HepG2 (cell line): ENCODE data around the gene DMXL1. TPM values are rescaled to one million over a fixed set of nuclear protein-coding genes. Genes with fewer than 3 reads are reported as not detected.
A peak's percentile ranks its signal among the peaks of the same experiment; 100 is the strongest.

Experiments used
- ASH2L ChIP-seq: fragments of 300-600, 200-600 bp; sonication (generic); IDR thresholded peaks from 2 replicates; pipeline ENCODE4 v1.7.0; 2017; ENCODE audit warnings: low read depth, mild to moderate bottlenecking, moderate library complexity, mixed read lengths, low read length; ENCODE audit not compliant: insufficient read length
- ATF1 ChIP-seq: IDR thresholded peaks from 2 replicates; pipeline ENCODE4 v1.6.1; 2016; ENCODE audit warnings: mild to moderate bottlenecking, control low read depth
- CHD2 ChIP-seq: IDR thresholded peaks from 2 replicates; pipeline ENCODE4 v1.6.1; 2011; ENCODE audit warnings: low read depth, low read length, improper control_type of control experiment
- DMAP1 ChIP-seq: IDR thresholded peaks from 2 replicates; pipeline ENCODE4 v1.6.1; 2016
- GATA4 ChIP-seq: sonication (generic); IDR thresholded peaks from 2 replicates; pipeline ENCODE4 v1.6.1; 2016; ENCODE audit warnings: antibody characterized with exemption, low read depth, borderline replicate concordance
- GATAD1 ChIP-seq: IDR thresholded peaks from 2 replicates; pipeline ENCODE4 v1.6.1; 2016; ENCODE audit warnings: missing genetic modification reagents, missing compliant biosample characterization
- KDM6A ChIP-seq: IDR thresholded peaks from 2 replicates; pipeline ENCODE4 v1.6.1; 2016; ENCODE audit warnings: low read depth
- MYNN ChIP-seq: sonication (generic); formaldehyde crosslinking; IDR thresholded peaks from 2 replicates; pipeline ENCODE4 v1.4.0; 2020; ENCODE audit warnings: mild to moderate bottlenecking, low read depth, missing genetic modification reagents
- NFIB ChIP-seq: sonication (generic); formaldehyde crosslinking; IDR thresholded peaks from 2 replicates; pipeline ENCODE4 v1.9.0; 2021; ENCODE audit warnings: missing genetic modification reagents, mild to moderate bottlenecking, borderline replicate concordance
- RXRB ChIP-seq: IDR thresholded peaks from 2 replicates; pipeline ENCODE4 v1.6.1; 2016; ENCODE audit warnings: borderline replicate concordance, missing genetic modification reagents, missing compliant biosample characterization
- THAP7 ChIP-seq: sonication (generic); formaldehyde crosslinking; IDR thresholded peaks from 2 replicates; pipeline ENCODE4 v1.8.1; 2023; ENCODE audit warnings: mild to moderate bottlenecking, missing genetic modification reagents
- WIZ ChIP-seq: sonication (generic); formaldehyde crosslinking; IDR thresholded peaks from 2 replicates; pipeline ENCODE4 v1.5.1; 2020; ENCODE audit warnings: mild to moderate bottlenecking, missing genetic modification reagents
- ZNF446 ChIP-seq: sonication (generic); formaldehyde crosslinking; IDR thresholded peaks from 2 replicates; pipeline ENCODE4 v1.5.0; 2020; ENCODE audit warnings: mild to moderate bottlenecking, missing genetic modification reagents
- ZNF768 ChIP-seq: sonication (generic); formaldehyde crosslinking; IDR thresholded peaks from 2 replicates; pipeline ENCODE4 v1.4.0; 2020; ENCODE audit warnings: missing genetic modification reagents
- ZNF784 ChIP-seq: sonication (generic); formaldehyde crosslinking; IDR thresholded peaks from 2 replicates; pipeline ENCODE4 v1.5.1; 2020; ENCODE audit warnings: missing genetic modification reagents, mild to moderate bottlenecking, borderline replicate concordance
- polyA plus RNA-seq, 8 experiments: library from polyadenylated mRNA; depleted of rRNA in 3 of 8; stranded (reverse) in 7 of 8; unstranded in 1 of 8; fragments of >200 nt; fragmentation: Illumina TruSeq in 4 of 8; extraction: Trizol in 4 of 8; gene quantifications; 2 replicates each; pipeline versions ENCODE4 v1.2.1 to v1.2.3, GENCODE V29; 2011 to 2016; ENCODE audit warnings: low read depth in 4 of 8, missing spikeins in 1 of 8, mixed read lengths in 1 of 8; ENCODE audit not compliant: insufficient read depth in 1 of 8
- total RNA-seq, 5 experiments: library from RNA; depleted of rRNA; stranded (reverse); fragments of >200 nt; fragmentation: Illumina TruSeq; extraction: Trizol; gene quantifications; 2 replicates each; pipeline ENCODE4 v1.2.3, GENCODE V29; 2016; ENCODE audit warnings: low read depth in 1 of 5
- TF ChIP-seq, protein P1 (sequence below): sonication (generic); formaldehyde crosslinking; IDR thresholded peaks from 2 replicates; pipeline ENCODE4 v1.8.0; 2022; ENCODE audit warnings: mild to moderate bottlenecking, missing genetic modification reagents
- TF ChIP-seq, protein P2 (sequence below): sonication (generic); formaldehyde crosslinking; conservative IDR thresholded peaks from 2 replicates; pipeline ENCODE4 v1.8.0; 2022; ENCODE audit warnings: missing genetic modification reagents

The DMXL1 gene
- total and polyA plus RNA-seq, 2 of the 13 experiments (the other 11 are each of a cell fraction or from before 2014, with no cell fraction given): 6.9 to 18.6 TPM

DNA sequence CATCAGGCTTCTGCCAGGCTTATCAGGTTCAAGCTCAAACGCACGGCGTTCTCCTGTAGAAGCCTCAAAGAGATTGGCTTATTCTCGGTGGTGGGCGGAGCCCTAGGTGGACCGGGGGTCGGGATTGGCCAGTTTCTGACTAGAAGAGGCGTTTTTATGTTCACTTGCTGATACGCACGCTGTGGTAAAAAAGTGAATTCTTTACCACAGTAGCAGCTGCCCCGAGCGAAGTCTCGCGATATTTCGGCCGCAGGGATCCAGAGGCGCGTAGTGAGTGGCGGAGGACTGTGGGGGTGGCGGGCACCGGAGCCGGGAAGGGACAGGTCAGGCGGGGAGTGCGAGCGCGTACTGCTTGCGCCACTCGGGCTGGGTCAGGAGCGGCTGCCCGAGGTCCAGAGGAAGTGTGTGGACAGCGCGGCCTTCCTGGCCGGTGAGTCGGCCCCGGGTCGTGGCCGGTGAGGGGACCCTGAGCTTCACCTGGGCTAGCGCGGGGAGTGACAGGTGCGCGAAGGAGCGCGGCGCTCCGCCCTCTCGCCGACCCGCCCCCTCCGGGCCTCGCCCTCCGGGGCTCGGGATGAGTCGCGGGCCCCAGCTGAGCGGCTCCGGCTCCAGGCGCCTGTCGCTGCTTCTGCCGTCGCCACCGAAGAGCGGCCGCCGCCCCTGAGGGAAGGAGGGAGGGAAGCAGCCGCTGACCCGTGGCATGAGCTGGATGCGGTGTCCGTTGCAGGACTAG, at the start of gene DMXL1 (continued):
- TF ChIP-seq ZNF784 (CRISPR knock-in tag) (no peak; the same call in 1 of the 2 replicates), MYNN (CRISPR knock-in tag) (no peak), WIZ (CRISPR knock-in tag) (no peak), THAP7 (no peak), GATA4 (no peak), GATAD1 (CRISPR knock-in tag) (peak; percentile 79), CHD2 (peak; percentile 94), ZNF446 (peak; percentile 66; the same call in 1 of the 2 replicates), NFIB (CRISPR knock-in tag) (no peak), ATF1 (peak; percentile 88; the same call in 1 of the 2 replicates), RXRB (CRISPR knock-in tag) (no peak), KDM6A (CRISPR knock-in tag) (no peak), ZNF768 (CRISPR knock-in tag) (no peak; the same call in 1 of the 2 replicates), ASH2L (peak; percentile 88), DMAP1 (CRISPR knock-in tag) (0 out of 2 replicates have a peak, but pooled peaks have one; percentile 10)
- TF ChIP-seq, protein P1, sequence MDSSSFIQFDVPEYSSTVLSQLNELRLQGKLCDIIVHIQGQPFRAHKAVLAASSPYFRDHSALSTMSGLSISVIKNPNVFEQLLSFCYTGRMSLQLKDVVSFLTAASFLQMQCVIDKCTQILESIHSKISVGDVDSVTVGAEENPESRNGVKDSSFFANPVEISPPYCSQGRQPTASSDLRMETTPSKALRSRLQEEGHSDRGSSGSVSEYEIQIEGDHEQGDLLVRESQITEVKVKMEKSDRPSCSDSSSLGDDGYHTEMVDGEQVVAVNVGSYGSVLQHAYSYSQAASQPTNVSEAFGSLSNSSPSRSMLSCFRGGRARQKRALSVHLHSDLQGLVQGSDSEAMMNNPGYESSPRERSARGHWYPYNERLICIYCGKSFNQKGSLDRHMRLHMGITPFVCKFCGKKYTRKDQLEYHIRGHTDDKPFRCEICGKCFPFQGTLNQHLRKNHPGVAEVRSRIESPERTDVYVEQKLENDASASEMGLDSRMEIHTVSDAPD (CRISPR knock-in tag): no peak
- TF ChIP-seq, protein P2, sequence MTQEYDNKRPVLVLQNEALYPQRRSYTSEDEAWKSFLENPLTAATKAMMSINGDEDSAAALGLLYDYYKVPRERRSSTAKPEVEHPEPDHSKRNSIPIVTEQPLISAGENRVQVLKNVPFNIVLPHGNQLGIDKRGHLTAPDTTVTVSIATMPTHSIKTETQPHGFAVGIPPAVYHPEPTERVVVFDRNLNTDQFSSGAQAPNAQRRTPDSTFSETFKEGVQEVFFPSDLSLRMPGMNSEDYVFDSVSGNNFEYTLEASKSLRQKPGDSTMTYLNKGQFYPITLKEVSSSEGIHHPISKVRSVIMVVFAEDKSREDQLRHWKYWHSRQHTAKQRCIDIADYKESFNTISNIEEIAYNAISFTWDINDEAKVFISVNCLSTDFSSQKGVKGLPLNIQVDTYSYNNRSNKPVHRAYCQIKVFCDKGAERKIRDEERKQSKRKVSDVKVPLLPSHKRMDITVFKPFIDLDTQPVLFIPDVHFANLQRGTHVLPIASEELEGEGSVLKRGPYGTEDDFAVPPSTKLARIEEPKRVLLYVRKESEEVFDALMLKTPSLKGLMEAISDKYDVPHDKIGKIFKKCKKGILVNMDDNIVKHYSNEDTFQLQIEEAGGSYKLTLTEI: no peak
